ENCODE measurements around the gene LGR6. TPM values are rescaled to one million over a fixed set of nuclear protein-coding genes. Genes with fewer than 3 reads are reported as not detected.

Gene LGR6
- polyA plus RNA-seq, 1 experiment, result not detected

- H3K4me3 ChIP-seq (ENCODE audit: low read depth, low read length), result no peak overlapping the region
- no peak for DNase-seq (ENCODE audit: low read depth)
- no peak for TF ChIP-seq CTCF (IDR thresholded peaks at IDR 0.05; ENCODE audit: insufficient read depth, low read depth, low read length)
- peaks cover 47% of the 10 kb centered on the region for H3K27me3 ChIP-seq (ENCODE audit: control insufficient read depth, insufficient read depth, low read length)
- CTCF ChIA-PET, result interaction anchor here (1.5 kb wide), 1 partner anchor 74 kb away, joined by 5 read pairs; no protein-coding TSS in a partner anchor
- no peaks in the 10 kb centered on the region for H3K36me3 ChIP-seq (ENCODE audit: control insufficient read depth, insufficient read depth, low read length)
- POLR2A ChIA-PET, result no interaction called here
Measured at GRCh38 chr1:202266061-202266765, 72.6 kb downstream of the LGR6 start.

- CTCF ChIA-PET, result interaction anchor here (0.9 to 1.5 kb wide), 3 partner anchors 48 to 79 kb away, joined by 3 to 5 read pairs (median 3); no protein-coding TSS in a partner anchor
- no peak for DNase-seq (ENCODE audit: low read depth)
- Histone ChIP-seq H3K4me3 (ENCODE audit: low read depth, low read length) (no peak overlapping the region), H3K36me3 (ENCODE audit: control insufficient read depth, insufficient read depth, low read length) (no peaks in the 10 kb centered on the region), H3K27me3 (ENCODE audit: control insufficient read depth, insufficient read depth, low read length) (peaks cover 56% of the 10 kb centered on the region)
- no peak for TF ChIP-seq CTCF (IDR thresholded peaks at IDR 0.05; ENCODE audit: insufficient read depth, low read depth, low read length)
- POLR2A ChIA-PET, result no interaction called here
Measured at GRCh38 chr1:202268032-202268431, 74.4 kb downstream of the LGR6 start.

- Histone ChIP-seq H3K36me3 (ENCODE audit: control insufficient read depth, insufficient read depth, low read length) (no peaks in the 10 kb centered on the region), H3K4me3 (ENCODE audit: low read depth, low read length) (no peak overlapping the region), H3K27me3 (ENCODE audit: control insufficient read depth, insufficient read depth, low read length) (peaks cover 61% of the 10 kb centered on the region)
- ChIA-PET CTCF (interaction anchor here (0.9 to 1.8 kb wide), 2 partner anchors 33 to 47 kb away, joined by 3 to 4 read pairs; no protein-coding TSS in a partner anchor), POLR2A (interaction anchor here (0.5 kb wide), 1 partner anchor 71 kb away, joined by 6 read pairs; no protein-coding TSS in a partner anchor)
- no peak for TF ChIP-seq CTCF (IDR thresholded peaks at IDR 0.05; ENCODE audit: insufficient read depth, low read depth, low read length)
- DNase-seq (ENCODE audit: low read depth), result no peak
Measured at GRCh38 chr1:202268817-202269216, 75.2 kb downstream of the LGR6 start.

- POLR2A ChIA-PET, result no interaction called here
- CTCF ChIA-PET, result interaction anchor here (1.1 to 5.4 kb wide), 3 partner anchors 27 to 82 kb away, joined by 3 to 49 read pairs (median 4); no protein-coding TSS in a partner anchor
- TF ChIP-seq CTCF (IDR thresholded peaks at IDR 0.05; ENCODE audit: insufficient read depth, low read depth, low read length), result no peak
- H3K36me3 ChIP-seq (ENCODE audit: control insufficient read depth, insufficient read depth, low read length), result no peaks in the 10 kb centered on the region
- H3K4me3 ChIP-seq (ENCODE audit: low read depth, low read length), result no peak overlapping the region
- DNase-seq (ENCODE audit: low read depth), result no peak
- H3K27me3 ChIP-seq (ENCODE audit: control insufficient read depth, insufficient read depth, low read length), result peaks cover 63% of the 10 kb centered on the region
Measured at GRCh38 chr1:202270871-202271326, 77.3 kb downstream of the LGR6 start.

GRCh38 chr1:202272103-202272845 lies 78.7 kb downstream of the LGR6 start:
- ChIA-PET CTCF (interaction anchor here (1.3 to 5.4 kb wide), 3 partner anchors 43 to 89 kb away, joined by 3 to 49 read pairs (median 16); no protein-coding TSS in a partner anchor), POLR2A (no interaction called here)
- no peak for DNase-seq (ENCODE audit: low read depth)
- H3K4me3 ChIP-seq (ENCODE audit: low read depth, low read length), result no peak overlapping the region
- TF ChIP-seq CTCF (IDR thresholded peaks at IDR 0.05; ENCODE audit: insufficient read depth, low read depth, low read length), result no peak
- H3K36me3 ChIP-seq (ENCODE audit: control insufficient read depth, insufficient read depth, low read length), result no peaks in the 10 kb centered on the region
- H3K27me3 ChIP-seq (ENCODE audit: control insufficient read depth, insufficient read depth, low read length), result peaks cover 59% of the 10 kb centered on the region

All from BJ (cell line).